ENCODE measurements around the gene GALK1. TPM values are rescaled to one million over a fixed set of nuclear protein-coding genes. Genes with fewer than 3 reads are reported as not detected.

GALK1 gene
- total and polyA plus RNA-seq, 2 of the 13 experiments (the other 11 are each of a cell fraction or from before 2014, with no cell fraction given): 59.9 to 93.6 TPM

DNA sequence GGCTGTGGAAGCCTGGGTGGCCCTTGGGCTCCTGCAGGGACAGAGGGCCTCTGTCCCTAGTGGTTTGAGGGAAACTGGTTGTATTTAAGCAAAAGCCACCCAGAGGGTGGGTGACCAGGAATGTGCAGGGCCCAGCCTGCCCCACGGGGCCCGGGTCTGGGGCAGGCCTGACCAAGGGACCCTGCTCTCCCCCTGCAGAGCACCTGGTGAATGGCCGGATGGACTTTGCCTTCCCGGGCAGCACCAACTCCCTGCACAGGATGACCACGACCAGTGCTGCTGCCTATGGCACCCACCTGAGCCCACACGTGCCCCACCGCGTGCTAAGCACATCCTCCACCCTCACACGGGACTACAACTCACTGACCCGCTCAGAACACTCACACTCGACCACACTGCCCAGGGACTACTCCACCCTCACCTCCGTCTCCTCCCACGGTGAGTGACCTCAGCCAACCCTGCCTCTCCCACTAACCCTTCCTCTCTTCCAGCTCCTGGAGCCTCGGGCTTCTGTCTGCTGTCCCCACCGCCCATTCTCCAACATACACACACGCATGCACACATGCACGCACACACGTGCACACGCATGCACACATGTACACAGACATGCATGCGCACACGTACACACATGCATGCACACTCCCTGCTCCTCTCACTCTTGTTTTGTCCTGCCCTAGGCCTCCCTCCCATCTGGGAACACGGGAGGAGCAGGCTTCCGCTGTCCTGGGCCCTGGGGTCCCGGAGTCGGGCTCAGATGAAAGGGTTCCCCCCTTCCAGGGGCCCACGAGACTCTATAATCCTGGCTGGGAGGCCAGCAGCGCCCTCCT is 10.4 kb downstream of the GALK1 start (continued):
- TF ChIP-seq, protein P1, sequence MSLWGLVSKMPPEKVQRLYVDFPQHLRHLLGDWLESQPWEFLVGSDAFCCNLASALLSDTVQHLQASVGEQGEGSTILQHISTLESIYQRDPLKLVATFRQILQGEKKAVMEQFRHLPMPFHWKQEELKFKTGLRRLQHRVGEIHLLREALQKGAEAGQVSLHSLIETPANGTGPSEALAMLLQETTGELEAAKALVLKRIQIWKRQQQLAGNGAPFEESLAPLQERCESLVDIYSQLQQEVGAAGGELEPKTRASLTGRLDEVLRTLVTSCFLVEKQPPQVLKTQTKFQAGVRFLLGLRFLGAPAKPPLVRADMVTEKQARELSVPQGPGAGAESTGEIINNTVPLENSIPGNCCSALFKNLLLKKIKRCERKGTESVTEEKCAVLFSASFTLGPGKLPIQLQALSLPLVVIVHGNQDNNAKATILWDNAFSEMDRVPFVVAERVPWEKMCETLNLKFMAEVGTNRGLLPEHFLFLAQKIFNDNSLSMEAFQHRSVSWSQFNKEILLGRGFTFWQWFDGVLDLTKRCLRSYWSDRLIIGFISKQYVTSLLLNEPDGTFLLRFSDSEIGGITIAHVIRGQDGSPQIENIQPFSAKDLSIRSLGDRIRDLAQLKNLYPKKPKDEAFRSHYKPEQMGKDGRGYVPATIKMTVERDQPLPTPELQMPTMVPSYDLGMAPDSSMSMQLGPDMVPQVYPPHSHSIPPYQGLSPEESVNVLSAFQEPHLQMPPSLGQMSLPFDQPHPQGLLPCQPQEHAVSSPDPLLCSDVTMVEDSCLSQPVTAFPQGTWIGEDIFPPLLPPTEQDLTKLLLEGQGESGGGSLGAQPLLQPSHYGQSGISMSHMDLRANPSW (CRISPR knock-in tag; IDR thresholded peaks at IDR 0.05; ENCODE audit: borderline replicate concordance): 0 out of 2 replicates have a peak, but pooled peaks have one; percentile 64
- no peak; the same call in 1 of the 2 replicates for TF ChIP-seq ZNF33B (CRISPR knock-in tag; IDR thresholded peaks at IDR 0.05)
- TF ChIP-seq, protein P2, sequence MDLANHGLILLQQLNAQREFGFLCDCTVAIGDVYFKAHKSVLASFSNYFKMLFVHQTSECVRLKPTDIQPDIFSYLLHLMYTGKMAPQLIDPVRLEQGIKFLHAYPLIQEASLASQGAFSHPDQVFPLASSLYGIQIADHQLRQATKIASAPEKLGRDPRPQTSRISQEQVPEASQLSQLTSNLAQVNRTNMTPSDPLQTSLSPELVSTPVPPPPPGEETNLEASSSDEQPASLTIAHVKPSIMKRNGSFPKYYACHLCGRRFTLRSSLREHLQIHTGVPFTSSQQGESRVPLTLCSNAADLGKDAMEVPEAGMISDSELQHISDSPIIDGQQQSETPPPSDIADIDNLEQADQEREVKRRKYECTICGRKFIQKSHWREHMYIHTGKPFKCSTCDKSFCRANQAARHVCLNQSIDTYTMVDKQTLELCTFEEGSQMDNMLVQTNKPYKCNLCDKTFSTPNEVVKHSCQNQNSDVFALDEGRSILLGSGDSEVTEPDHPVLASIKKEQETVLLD (CRISPR knock-in tag; IDR thresholded peaks at IDR 0.05; ENCODE audit: low read depth): peak; percentile 53; the same call in 1 of the 2 replicates
- TF ChIP-seq SPEN (CRISPR knock-in tag; IDR thresholded peaks at IDR 0.05; ENCODE audit: low read depth): peak; percentile 56; the same call in 1 of the 2 replicates
- TF ChIP-seq HMGA1 (CRISPR knock-in tag; conservative IDR thresholded peaks at IDR 0.05): no peak
- peak; percentile 89; the same call in 1 of the 2 replicates for TF ChIP-seq REXO4 (CRISPR knock-in tag; IDR thresholded peaks at IDR 0.05; ENCODE audit: borderline replicate concordance)
- no peak; the same call in none of the 2 replicates for TF ChIP-seq ZNF510 (CRISPR knock-in tag; IDR thresholded peaks at IDR 0.05; ENCODE audit: low read depth)
- peak; percentile 41 to 98; a peak in 3 of 4 replicates for TF ChIP-seq KLF16 (CRISPR knock-in tag; IDR thresholded peaks at IDR 0.05)
- TF ChIP-seq SNAI1 (CRISPR knock-in tag; IDR thresholded peaks at IDR 0.05; ENCODE audit: borderline replicate concordance): 0 out of 2 replicates have a peak, but pooled peaks have one; percentile 22
- TF ChIP-seq CENPT (CRISPR knock-in tag; IDR thresholded peaks at IDR 0.05; ENCODE audit: low read depth): peak; percentile 97; the same call in 1 of the 2 replicates
- TF ChIP-seq RFX5 (IDR thresholded peaks at IDR 0.05; ENCODE audit: low read depth, low read length): no peak
- TF ChIP-seq CAMTA2 (CRISPR knock-in tag; IDR thresholded peaks at IDR 0.05; ENCODE audit: borderline replicate concordance): no peak
- peak; percentile 78 for TF ChIP-seq ZNF451 (CRISPR knock-in tag; IDR thresholded peaks at IDR 0.05)
- TF ChIP-seq ZNF232 (CRISPR knock-in tag; IDR thresholded peaks at IDR 0.05; ENCODE audit: borderline replicate concordance): peak; percentile 94
- TF ChIP-seq ZNF672 (CRISPR knock-in tag; IDR thresholded peaks at IDR 0.05): 0 out of 2 replicates have a peak, but pooled peaks have one; percentile 63
- no peak for TF ChIP-seq ATF7-NPFF (CRISPR knock-in tag; IDR thresholded peaks at IDR 0.05; ENCODE audit: low read depth)
- TF ChIP-seq, protein P3, sequence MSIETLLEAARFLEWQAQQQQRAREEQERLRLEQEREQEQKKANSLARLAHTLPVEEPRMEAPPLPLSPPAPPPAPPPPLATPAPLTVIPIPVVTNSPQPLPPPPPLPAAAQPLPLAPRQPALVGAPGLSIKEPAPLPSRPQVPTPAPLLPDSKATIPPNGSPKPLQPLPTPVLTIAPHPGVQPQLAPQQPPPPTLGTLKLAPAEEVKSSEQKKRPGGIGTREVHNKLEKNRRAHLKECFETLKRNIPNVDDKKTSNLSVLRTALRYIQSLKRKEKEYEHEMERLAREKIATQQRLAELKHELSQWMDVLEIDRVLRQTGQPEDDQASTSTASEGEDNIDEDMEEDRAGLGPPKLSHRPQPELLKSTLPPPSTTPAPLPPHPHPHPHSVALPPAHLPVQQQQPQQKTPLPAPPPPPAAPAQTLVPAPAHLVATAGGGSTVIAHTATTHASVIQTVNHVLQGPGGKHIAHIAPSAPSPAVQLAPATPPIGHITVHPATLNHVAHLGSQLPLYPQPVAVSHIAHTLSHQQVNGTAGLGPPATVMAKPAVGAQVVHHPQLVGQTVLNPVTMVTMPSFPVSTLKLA (IDR thresholded peaks at IDR 0.05): peak; percentile 97
- TF ChIP-seq, protein P4, sequence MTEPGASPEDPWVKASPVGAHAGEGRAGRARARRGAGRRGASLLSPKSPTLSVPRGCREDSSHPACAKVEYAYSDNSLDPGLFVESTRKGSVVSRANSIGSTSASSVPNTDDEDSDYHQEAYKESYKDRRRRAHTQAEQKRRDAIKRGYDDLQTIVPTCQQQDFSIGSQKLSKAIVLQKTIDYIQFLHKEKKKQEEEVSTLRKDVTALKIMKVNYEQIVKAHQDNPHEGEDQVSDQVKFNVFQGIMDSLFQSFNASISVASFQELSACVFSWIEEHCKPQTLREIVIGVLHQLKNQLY (CRISPR knock-in tag; IDR thresholded peaks at IDR 0.05): peak; percentile 76; the same call in 1 of the 2 replicates
- no peak for TF ChIP-seq TP53 (CRISPR knock-in tag; conservative IDR thresholded peaks at IDR 0.05)

Data from HepG2 (cell line).